ENCODE data around the gene PRDX4. TPM values are rescaled to one million over a fixed set of nuclear protein-coding genes. Genes with fewer than 3 reads are reported as not detected.

PRDX4 gene
- total RNA-seq, 6 donors from 2014 or later, result 17.8 to 69.0 (median 58.4) TPM

GRCh38 chrX:23631136-23631535 is 36.2 kb upstream of the PRDX4 start:
- Histone ChIP-seq H3K27me3 (no peaks in the 10 kb centered on the region), H3K9me3 (no peaks in the 10 kb centered on the region), H3K27ac (no peak overlapping the region), H3K4me3 (no peak overlapping the region), H3K4me1 (no peaks in the 10 kb centered on the region), H3K36me3 (no peaks in the 10 kb centered on the region)
- 72 to 77% methylated on average over 4 of the region's 4 CpGs for WGBS, 2 donors
- TF ChIP-seq POLR2AphosphoS5 (IDR thresholded peaks at IDR 0.05) (no peak), POLR2A (IDR thresholded peaks at IDR 0.05) (no peak), EP300 (IDR thresholded peaks at IDR 0.05) (no peak), CTCF (IDR thresholded peaks at IDR 0.05) (no peak)
- DNase-seq (no peak), ATAC-seq (ENCODE audit: low FRiP score in 2 of 2) (no peak)

DNA sequence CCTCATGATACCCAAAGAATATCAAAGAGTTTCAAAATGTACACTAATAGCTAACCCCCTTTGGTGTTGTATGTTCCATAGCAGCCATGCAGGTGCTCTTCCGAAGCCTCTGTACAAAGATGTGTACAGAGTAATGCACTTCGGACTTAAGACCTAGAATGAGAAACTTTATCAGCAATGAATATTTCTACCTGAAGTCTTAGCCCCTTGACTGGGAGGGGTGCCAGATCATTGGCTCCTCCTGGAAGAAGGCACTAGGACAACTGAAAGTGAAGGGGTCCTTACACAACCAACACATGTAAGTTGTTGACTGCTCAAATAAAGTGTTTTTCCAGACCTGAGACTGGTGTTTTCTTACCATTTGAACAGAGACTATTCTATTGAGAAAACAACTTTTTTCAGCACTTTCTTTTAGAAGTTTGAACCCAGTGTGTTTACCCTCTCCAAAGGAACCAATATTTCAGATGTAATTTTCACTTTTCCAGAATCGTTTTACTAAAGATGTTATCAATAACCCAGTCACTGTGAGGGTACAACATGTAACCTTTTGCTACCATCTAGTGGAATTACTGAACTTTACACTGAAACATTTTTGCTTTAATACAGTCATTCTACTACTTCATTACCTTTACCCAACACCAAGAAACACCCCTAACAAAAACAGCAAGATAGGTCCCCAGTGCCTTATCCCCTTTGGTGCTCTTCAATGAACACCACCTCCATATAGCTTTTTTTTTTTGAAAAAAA is 33.3 kb upstream of the PRDX4 start:
- no peaks in the 10 kb centered on the region for H3K27me3 ChIP-seq
- 50 to 57% methylated on average over 3 of the region's 3 CpGs for WGBS, 2 donors
- no peaks in the 10 kb centered on the region for H3K4me1 ChIP-seq
- H3K36me3 ChIP-seq, result no peaks in the 10 kb centered on the region
- no peak overlapping the region for H3K27ac ChIP-seq
- DNase-seq (no peak), ATAC-seq (ENCODE audit: low FRiP score in 2 of 2) (no peak)
- H3K9me3 ChIP-seq, result no peaks in the 10 kb centered on the region
- H3K4me3 ChIP-seq, result no peak overlapping the region
- TF ChIP-seq EP300 (IDR thresholded peaks at IDR 0.05) (no peak), CTCF (IDR thresholded peaks at IDR 0.05) (no peak), POLR2AphosphoS5 (IDR thresholded peaks at IDR 0.05) (no peak), POLR2A (IDR thresholded peaks at IDR 0.05) (no peak)

DNA sequence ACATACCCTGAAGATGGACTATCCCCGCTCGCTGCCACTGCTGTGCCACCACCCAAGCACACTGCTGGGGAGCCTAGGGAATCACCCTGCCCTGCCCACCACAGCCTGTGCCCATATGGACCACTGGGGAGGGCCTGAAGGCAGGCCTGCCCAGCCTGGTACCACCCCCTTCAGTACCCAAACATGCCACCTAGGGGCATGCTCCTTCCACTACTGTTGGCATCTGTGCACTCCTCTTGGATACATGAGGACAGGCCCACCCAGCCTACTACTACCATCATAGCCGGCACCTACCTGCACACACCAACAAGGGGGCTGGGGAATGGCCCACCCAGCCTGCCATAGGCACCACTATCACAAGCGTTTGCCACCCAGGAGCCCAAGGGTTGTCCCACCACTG is 30.1 kb upstream of the PRDX4 start:
- H3K4me3 ChIP-seq, result no peak overlapping the region
- ATAC-seq (ENCODE audit: low FRiP score in 2 of 2) (peak in 1 of 2 donors; percentile 62), DNase-seq (no peak)
- no peaks in the 10 kb centered on the region for H3K36me3 ChIP-seq
- peaks cover 0 to 5% (median 2%) of the 10 kb centered on the region in 4 donors for H3K9me3 ChIP-seq
- H3K4me1 ChIP-seq, result no peaks in the 10 kb centered on the region
- H3K27me3 ChIP-seq, result no peaks in the 10 kb centered on the region
- no peak overlapping the region for H3K27ac ChIP-seq
- whole genome bisulfite sequencing, 2 donors, result 88% methylated on average over 4 of the region's 4 CpGs; no CpG with 5 or more reads in 1 of the 2 donors
- TF ChIP-seq EP300 (IDR thresholded peaks at IDR 0.05), result no peak
- TF ChIP-seq CTCF (IDR thresholded peaks at IDR 0.05), result no peak
- TF ChIP-seq POLR2AphosphoS5 (IDR thresholded peaks at IDR 0.05), result no peak
- TF ChIP-seq POLR2A (IDR thresholded peaks at IDR 0.05), result no peak

GRCh38 chrX:23643020-23643419 is 24.3 kb upstream of the PRDX4 start:
- Histone ChIP-seq H3K36me3 (no peaks in the 10 kb centered on the region), H3K9me3 (peaks cover 0 to 5% (median 2%) of the 10 kb centered on the region in 4 donors), H3K27me3 (no peaks in the 10 kb centered on the region), H3K4me1 (no peaks in the 10 kb centered on the region), H3K27ac (no peak overlapping the region), H3K4me3 (no peak overlapping the region)
- TF ChIP-seq POLR2A (IDR thresholded peaks at IDR 0.05) (no peak), EP300 (IDR thresholded peaks at IDR 0.05) (no peak), CTCF (IDR thresholded peaks at IDR 0.05) (no peak), POLR2AphosphoS5 (IDR thresholded peaks at IDR 0.05) (no peak)
- 72 to 100% methylated on average over 1 to 2 of the region's 2 CpGs for WGBS, 2 donors
- DNase-seq, result no peak
- ATAC-seq (ENCODE audit: low FRiP score in 2 of 2), result no peak

GRCh38 chrX:23644744-23645143 is 22.5 kb upstream of the PRDX4 start:
- Histone ChIP-seq H3K27me3 (no peaks in the 10 kb centered on the region), H3K4me3 (no peak overlapping the region), H3K4me1 (no peaks in the 10 kb centered on the region), H3K36me3 (no peaks in the 10 kb centered on the region), H3K9me3 (peaks cover 0 to 5% (median 2%) of the 10 kb centered on the region in 4 donors), H3K27ac (no peak overlapping the region)
- WGBS, 2 donors, result 84 to 86% methylated on average over 9 of the region's 9 CpGs
- ATAC-seq (ENCODE audit: low FRiP score in 2 of 2), result no peak
- no peak for DNase-seq
- TF ChIP-seq POLR2A (IDR thresholded peaks at IDR 0.05), result no peak
- TF ChIP-seq CTCF (IDR thresholded peaks at IDR 0.05), result no peak
- no peak for TF ChIP-seq POLR2AphosphoS5 (IDR thresholded peaks at IDR 0.05)
- TF ChIP-seq EP300 (IDR thresholded peaks at IDR 0.05), result no peak

All from upper lobe of left lung (tissue), 6 donors.